K562 (cell line): Measurements from ENCODE around the gene CTNNA3. TPM values are rescaled to one million over a fixed set of nuclear protein-coding genes. Genes with fewer than 3 reads are reported as not detected.

Experiments
- ATAC-seq: fragments of 200-7000 bp; cut with Tn5 transposase; 3 replicates; pipeline ENCODE4 v1.9.1; 2020; ENCODE audit warnings: moderate library complexity
- BruUV-seq: library from RNA; stranded (reverse); fragments of 400-500 nt; replicated peaks from 2 replicates; lab custom pipeline; 2021; lab: Mats Ljungman, UMichigan
- CTCF ChIA-PET: fragments of 300-600 bp; formaldehyde crosslinking; extraction: SDS; loops from one replicate; lab custom pipeline; 2021; ENCODE audit warnings: low intra/inter-chr PET ratio; lab: Yijun Ruan, JAX
- POLR2A ChIA-PET: fragments of 300-600, 350-650 bp; sonication (Branson Sonifier 250); formaldehyde crosslinking; extraction: SDS; loops from one replicate; lab custom pipeline; 2021; ENCODE audit warnings: antibody characterized with exemption, inconsistent platforms; lab: Yijun Ruan, JAX
- DNase-seq, 4 experiments: peaks; one replicate each; pipeline versions ENCODE4 v3.0.0 to v3.0.0-alpha.2; 2011 to 2018; ENCODE audit warnings: low spot score in 3 of 4, mixed read lengths in 3 of 4; ENCODE audit errors: extremely low read depth in 1 of 4
- FAIRE-seq: peaks from 2 replicates; lab custom pipeline; 2011; peaks lifted over from hg19 to GRCh38; lab: Jason Lieb, UNC
- H2AFZ ChIP-seq: 2 replicates; pipeline ENCODE4 v1.6.0; 2011; ENCODE audit warnings: low read depth, low read length, control low read depth, inconsistent platforms
- H3K27ac ChIP-seq: fragments of 200-600 bp; 3 replicates; pipeline ENCODE4 v1.8.0; 2011; ENCODE audit warnings: low read depth, mild to moderate bottlenecking, control low read depth, inconsistent platforms, low read length, moderate library complexity, mixed read lengths; ENCODE audit errors: extremely low read depth
- H3K27me3 ChIP-seq, 2 experiments: fragments of 300-600 bp in 1 of 2; 2 replicates in 1 of 2; 3 replicates in 1 of 2; pipeline versions ENCODE4 v1.6.0 to v1.8.0; 2011; ENCODE audit warnings: inconsistent platforms in 2 of 2, low read length in 2 of 2, mild to moderate bottlenecking in 1 of 2, mixed read lengths in 1 of 2, moderate library complexity in 1 of 2; ENCODE audit not compliant: control insufficient read depth in 2 of 2, insufficient read depth in 2 of 2
- H3K36me3 ChIP-seq: fragments of 300-600 bp; 3 replicates; pipeline ENCODE4 v1.8.0; 2011; ENCODE audit warnings: mild to moderate bottlenecking, low read length, inconsistent platforms; ENCODE audit not compliant: control insufficient read depth, insufficient read depth
- H3K4me1 ChIP-seq, 2 experiments: fragments of 200-600 bp in 1 of 2; replicated peaks in 1 of 2; 2 replicates in 1 of 2; 3 replicates in 1 of 2; pipeline versions ENCODE4 v1.5.1 to v1.8.0; 2011; ENCODE audit warnings: inconsistent platforms in 2 of 2, low read length in 2 of 2, mild to moderate bottlenecking in 1 of 2, mixed read lengths in 1 of 2, moderate library complexity in 1 of 2; ENCODE audit not compliant: control insufficient read depth in 2 of 2, insufficient read depth in 2 of 2
- H3K4me2 ChIP-seq: 2 replicates; pipeline ENCODE4 v1.6.1; 2011; ENCODE audit warnings: low read length, control low read depth, inconsistent platforms, mixed read lengths; ENCODE audit not compliant: insufficient read depth
- H3K4me3 ChIP-seq: fragments of 200-600 bp; sonication (generic), shearing (Covaris generic); 2 replicates; pipeline ENCODE4 v1.5.1; 2016; ENCODE audit warnings: control low read depth, inconsistent platforms
- H3K79me2 ChIP-seq: fragments of 200-600 bp; 3 replicates; pipeline ENCODE4 v1.8.0; 2011; ENCODE audit warnings: low read length, inconsistent platforms; ENCODE audit not compliant: control insufficient read depth, insufficient read depth
- H3K9ac ChIP-seq, 2 experiments: 2 replicates each; pipeline versions ENCODE4 v1.6.0 to v1.6.1; 2011; ENCODE audit warnings: low read depth in 2 of 2, low read length in 2 of 2, control low read depth in 1 of 2, inconsistent platforms in 1 of 2, mild to moderate bottlenecking in 1 of 2, mixed read lengths in 1 of 2; ENCODE audit not compliant: insufficient read depth in 1 of 2
- H3K9me1 ChIP-seq: one replicate; pipeline ENCODE4 v1.6.0; 2011; ENCODE audit warnings: inconsistent platforms, mild to moderate bottlenecking, low read length, moderate library complexity; ENCODE audit not compliant: control insufficient read depth, insufficient read depth
- H3K9me3 ChIP-seq: replicated peaks from 2 replicates; pipeline ENCODE4 v1.5.1; 2011; ENCODE audit warnings: low read depth, low read length, inconsistent platforms; ENCODE audit not compliant: control insufficient read depth, insufficient read depth
- H4K20me1 ChIP-seq: replicated peaks from 2 replicates; pipeline ENCODE4 v1.6.1; 2011; ENCODE audit warnings: low read length, inconsistent platforms, mixed read lengths; ENCODE audit not compliant: control insufficient read depth, insufficient read depth
- BACH1 ChIP-seq: fragments of 200-800 bp; sonication (Bioruptor generic); IDR thresholded peaks from 2 replicates; pipeline ENCODE4 v1.6.1; 2016; ENCODE audit warnings: missing genetic modification characterization, missing compliant biosample characterization
- DPF2 ChIP-seq: fragments of 450-650 bp; IDR thresholded peaks from 2 replicates; pipeline ENCODE4 v1.6.1; 2016
- EHMT2 ChIP-seq: fragments of 450-650 bp; IDR thresholded peaks from 2 replicates; pipeline ENCODE4 v1.6.1; 2018; ENCODE audit warnings: antibody characterized with exemption
- MTF1 ChIP-seq: fragments of 250-450 bp; sonication (Bioruptor Pico); IDR thresholded peaks from 2 replicates; pipeline ENCODE4 v1.9.0; 2021; ENCODE audit warnings: moderate library complexity, mild to moderate bottlenecking, inconsistent platforms, borderline replicate concordance
- POLR2B ChIP-seq: fragments of 450-650 bp; IDR thresholded peaks from 2 replicates; pipeline ENCODE4 v1.6.1; 2018; ENCODE audit warnings: low read depth; ENCODE audit not compliant: partially characterized antibody
- RBM39 ChIP-seq: fragments of 200-400 bp; formaldehyde crosslinking; optimal IDR thresholded peaks from 2 replicates; pipeline ENCODE3; 2018; ENCODE audit warnings: low read depth, low read length
- SP2 ChIP-seq: IDR thresholded peaks from 2 replicates; pipeline ENCODE4 v1.6.1; 2011; ENCODE audit warnings: mild to moderate bottlenecking, low read depth, low read length, moderate library complexity; ENCODE audit not compliant: poor library complexity, severe bottlenecking; ENCODE audit errors: extremely low read depth
- TCF7 ChIP-seq: sonication (generic); IDR thresholded peaks from 2 replicates; pipeline ENCODE4 v1.6.1; 2016; ENCODE audit warnings: antibody characterized with exemption, borderline replicate concordance
- ZNF174 ChIP-seq: fragments of 250-450 bp; sonication (Bioruptor Pico); IDR thresholded peaks from 2 replicates; pipeline ENCODE4 v1.4.0; 2020; ENCODE audit warnings: mild to moderate bottlenecking
- ZNF589 ChIP-seq: fragments of 200-800 bp; sonication (Bioruptor generic); IDR thresholded peaks from 2 replicates; pipeline ENCODE4 v1.6.1; 2016; ENCODE audit warnings: low read depth, missing genetic modification characterization, missing compliant biosample characterization
- WGBS: fragments of 100-300 bp; shearing (Covaris generic); methylation state at CpG from one replicate; pipeline ENCODE4 v1.1.6; 2016; ENCODE audit warnings: low coverage, mixed read lengths; ENCODE audit not compliant: insufficient coverage; ENCODE audit errors: missing lambda C conversion rate; 5-methylcytosine and 5-hydroxymethylcytosine counted together
- in situ Hi-C: fragments of 300-500 bp; cut with MboI; formaldehyde crosslinking; loops from 4 replicates; pipeline ENCODE4 v1.15.0; 2018; ENCODE audit warnings: inconsistent platforms, mixed read lengths
- intact Hi-C: fragments of 100-400 bp; cut with micrococcal nuclease; formaldehyde crosslinking; loops from 2 replicates; pipeline ENCODE4 v1.14.2; 2022
- polyA plus RNA-seq, 8 experiments: library from polyadenylated mRNA; depleted of rRNA in 4 of 8; stranded (reverse) in 5 of 8; unstranded in 3 of 8; fragments of >200 nt; fragmentation: Nextera tagmentation in 2 of 8; fragmentation: Illumina TruSeq in 1 of 8; extraction: Ambion mirVana in 2 of 8; extraction: Trizol in 1 of 8; gene quantifications; 2 replicates each; pipeline versions ENCODE4 v1.2.1 to v1.2.3, GENCODE V29; 2011 to 2014; ENCODE audit warnings: inconsistent platforms in 1 of 8, missing spikeins in 1 of 8
- total RNA-seq, 7 experiments: library from RNA; depleted of rRNA in 6 of 7; stranded (reverse); fragments of >200 nt in 6 of 7; fragmentation: Illumina TruSeq in 2 of 7; extraction: Trizol in 2 of 7; gene quantifications; 2 replicates each; pipeline versions ENCODE4 v1.2.1 to v1.2.3, GENCODE V29; 2011 to 2021; ENCODE audit warnings: low replicate concordance in 1 of 7
- TF ChIP-seq, protein P1 (sequence below): fragments of 250-450 bp; sonication (Bioruptor Pico); IDR thresholded peaks from 2 replicates; pipeline ENCODE4 v1.5.0; 2021
- TF ChIP-seq, protein P2 (sequence below): fragments of 250-450 bp; sonication (Bioruptor Pico); IDR thresholded peaks from 2 replicates; pipeline ENCODE4 v1.4.0; 2020

Gene CTNNA3
- total and polyA plus RNA-seq, 9 of the 15 experiments (the other 6 are each of a cell fraction or from before 2014, with no cell fraction given): 0.04 TPM; not detected in 8

DNA sequence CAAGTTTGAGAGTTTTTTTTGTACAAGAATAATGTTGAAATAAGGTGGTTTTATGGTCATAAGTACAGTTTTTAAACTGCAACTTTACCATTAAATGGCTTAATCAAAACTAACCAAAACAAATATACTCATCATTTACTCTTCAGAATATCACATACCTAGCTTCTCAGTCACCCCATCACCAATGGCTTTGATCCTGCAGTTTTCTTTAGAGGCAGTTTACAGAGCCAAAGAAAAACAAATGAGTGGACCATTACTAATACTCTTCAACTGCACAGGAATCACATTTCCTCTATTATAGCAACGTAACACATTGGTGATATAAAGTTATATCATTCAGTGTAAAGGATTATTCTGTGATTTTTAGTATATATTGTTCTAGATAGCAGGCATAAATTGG is 1346.3 kb downstream of the CTNNA3 start:
- Histone ChIP-seq H3K4me1 (no peaks in the 10 kb centered on the region), H3K27me3 (no peaks in the 10 kb centered on the region), H3K4me2 (no peak overlapping the region), H4K20me1 (no peaks in the 10 kb centered on the region), H3K36me3 (no peaks in the 10 kb centered on the region), H3K9me3 (no peaks in the 10 kb centered on the region), H3K9ac (no peak overlapping the region), H3K9me1 (no peaks in the 10 kb centered on the region), H3K79me2 (no peaks in the 10 kb centered on the region), H3K4me3 (no peak overlapping the region), H3K27ac (no peak overlapping the region), H2AFZ (no peak overlapping the region)
- intact Hi-C loops (no loop called here), in situ Hi-C loops (no loop called here)
- DNase-seq (no peak), FAIRE-seq (no peak), ATAC-seq (no peak)
- CTCF ChIA-PET: no interaction called here
- BruUV-seq: no TSS peak
- TF ChIP-seq POLR2B (no peak), RBM39 (no peak)
- POLR2A ChIA-PET: no interaction called here
- 0% methylated on average over 1 of the region's 1 CpG for WGBS

DNA sequence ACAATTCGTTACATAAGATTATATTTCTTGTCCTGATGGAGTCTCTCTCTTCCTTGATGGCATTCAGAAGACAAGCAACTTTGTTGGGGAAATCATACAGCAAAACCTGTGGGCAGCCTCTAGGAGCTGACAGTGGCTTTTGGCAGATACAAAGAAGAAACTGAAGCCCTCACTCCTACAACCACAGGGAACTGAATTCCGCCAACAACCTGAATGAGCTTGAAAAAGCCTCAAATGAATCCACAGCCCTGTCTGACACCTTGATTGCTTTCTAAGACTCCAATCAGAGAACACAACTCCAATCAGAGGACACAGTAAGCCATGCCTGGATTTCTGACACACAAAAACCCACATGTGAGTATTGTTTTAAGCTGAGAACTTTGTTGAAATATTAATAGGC is 1346.9 kb downstream of the CTNNA3 start:
- FAIRE-seq (no peak), DNase-seq (no peak), ATAC-seq (no peak)
- Histone ChIP-seq H3K4me2 (no peak overlapping the region), H3K36me3 (no peaks in the 10 kb centered on the region), H3K9me1 (no peaks in the 10 kb centered on the region), H3K9me3 (no peaks in the 10 kb centered on the region), H3K27ac (no peak overlapping the region), H3K4me3 (no peak overlapping the region), H4K20me1 (no peaks in the 10 kb centered on the region), H3K27me3 (no peaks in the 10 kb centered on the region), H2AFZ (no peak overlapping the region), H3K4me1 (no peaks in the 10 kb centered on the region), H3K9ac (no peak overlapping the region), H3K79me2 (no peaks in the 10 kb centered on the region)
- ChIA-PET POLR2A (no interaction called here), CTCF (no interaction called here)
- no TSS peak for BruUV-seq
- in situ Hi-C loops (no loop called here), intact Hi-C loops (no loop called here)
- WGBS: 0% methylated on average over 2 of the region's 2 CpGs
- TF ChIP-seq, protein P1, sequence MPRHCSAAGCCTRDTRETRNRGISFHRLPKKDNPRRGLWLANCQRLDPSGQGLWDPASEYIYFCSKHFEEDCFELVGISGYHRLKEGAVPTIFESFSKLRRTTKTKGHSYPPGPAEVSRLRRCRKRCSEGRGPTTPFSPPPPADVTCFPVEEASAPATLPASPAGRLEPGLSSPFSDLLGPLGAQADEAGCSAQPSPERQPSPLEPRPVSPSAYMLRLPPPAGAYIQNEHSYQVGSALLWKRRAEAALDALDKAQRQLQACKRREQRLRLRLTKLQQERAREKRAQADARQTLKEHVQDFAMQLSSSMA (CRISPR knock-in tag): no peak
- TF ChIP-seq ZNF174: no peak
- no peak for TF ChIP-seq TCF7
- no peak for TF ChIP-seq MTF1 (CRISPR knock-in tag)
- no peak for TF ChIP-seq DPF2
- no peak for TF ChIP-seq BACH1 (tag)
- TF ChIP-seq ZNF589 (CRISPR knock-in tag): no peak
- no peak for TF ChIP-seq SP2
- no peak for TF ChIP-seq EHMT2
- TF ChIP-seq, protein P2, sequence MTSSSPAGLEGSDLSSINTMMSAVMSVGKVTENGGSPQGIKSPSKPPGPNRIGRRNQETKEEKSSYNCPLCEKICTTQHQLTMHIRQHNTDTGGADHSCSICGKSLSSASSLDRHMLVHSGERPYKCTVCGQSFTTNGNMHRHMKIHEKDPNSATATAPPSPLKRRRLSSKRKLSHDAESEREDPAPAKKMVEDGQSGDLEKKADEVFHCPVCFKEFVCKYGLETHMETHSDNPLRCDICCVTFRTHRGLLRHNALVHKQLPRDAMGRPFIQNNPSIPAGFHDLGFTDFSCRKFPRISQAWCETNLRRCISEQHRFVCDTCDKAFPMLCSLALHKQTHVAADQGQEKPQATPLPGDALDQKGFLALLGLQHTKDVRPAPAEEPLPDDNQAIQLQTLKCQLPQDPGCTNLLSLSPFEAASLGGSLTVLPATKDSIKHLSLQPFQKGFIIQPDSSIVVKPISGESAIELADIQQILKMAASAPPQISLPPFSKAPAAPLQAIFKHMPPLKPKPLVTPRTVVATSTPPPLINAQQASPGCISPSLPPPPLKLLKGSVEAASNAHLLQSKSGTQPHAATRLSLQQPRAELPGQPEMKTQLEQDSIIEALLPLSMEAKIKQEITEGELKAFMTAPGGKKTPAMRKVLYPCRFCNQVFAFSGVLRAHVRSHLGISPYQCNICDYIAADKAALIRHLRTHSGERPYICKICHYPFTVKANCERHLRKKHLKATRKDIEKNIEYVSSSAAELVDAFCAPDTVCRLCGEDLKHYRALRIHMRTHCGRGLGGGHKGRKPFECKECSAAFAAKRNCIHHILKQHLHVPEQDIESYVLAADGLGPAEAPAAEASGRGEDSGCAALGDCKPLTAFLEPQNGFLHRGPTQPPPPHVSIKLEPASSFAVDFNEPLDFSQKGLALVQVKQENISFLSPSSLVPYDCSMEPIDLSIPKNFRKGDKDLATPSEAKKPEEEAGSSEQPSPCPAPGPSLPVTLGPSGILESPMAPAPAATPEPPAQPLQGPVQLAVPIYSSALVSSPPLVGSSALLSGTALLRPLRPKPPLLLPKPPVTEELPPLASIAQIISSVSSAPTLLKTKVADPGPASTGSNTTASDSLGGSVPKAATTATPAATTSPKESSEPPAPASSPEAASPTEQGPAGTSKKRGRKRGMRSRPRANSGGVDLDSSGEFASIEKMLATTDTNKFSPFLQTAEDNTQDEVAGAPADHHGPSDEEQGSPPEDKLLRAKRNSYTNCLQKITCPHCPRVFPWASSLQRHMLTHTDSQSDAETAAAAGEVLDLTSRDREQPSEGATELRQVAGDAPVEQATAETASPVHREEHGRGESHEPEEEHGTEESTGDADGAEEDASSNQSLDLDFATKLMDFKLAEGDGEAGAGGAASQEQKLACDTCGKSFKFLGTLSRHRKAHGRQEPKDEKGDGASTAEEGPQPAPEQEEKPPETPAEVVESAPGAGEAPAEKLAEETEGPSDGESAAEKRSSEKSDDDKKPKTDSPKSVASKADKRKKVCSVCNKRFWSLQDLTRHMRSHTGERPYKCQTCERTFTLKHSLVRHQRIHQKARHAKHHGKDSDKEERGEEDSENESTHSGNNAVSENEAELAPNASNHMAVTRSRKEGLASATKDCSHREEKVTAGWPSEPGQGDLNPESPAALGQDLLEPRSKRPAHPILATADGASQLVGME (CRISPR knock-in tag): no peak
